ENCODE results near the gene UBE2J2.
"Not testable (repeated sequence)": the region's sequence is repeated elsewhere in the genome, so short reads cannot be mapped to it uniquely, and the experiment has no call there.

DNA sequence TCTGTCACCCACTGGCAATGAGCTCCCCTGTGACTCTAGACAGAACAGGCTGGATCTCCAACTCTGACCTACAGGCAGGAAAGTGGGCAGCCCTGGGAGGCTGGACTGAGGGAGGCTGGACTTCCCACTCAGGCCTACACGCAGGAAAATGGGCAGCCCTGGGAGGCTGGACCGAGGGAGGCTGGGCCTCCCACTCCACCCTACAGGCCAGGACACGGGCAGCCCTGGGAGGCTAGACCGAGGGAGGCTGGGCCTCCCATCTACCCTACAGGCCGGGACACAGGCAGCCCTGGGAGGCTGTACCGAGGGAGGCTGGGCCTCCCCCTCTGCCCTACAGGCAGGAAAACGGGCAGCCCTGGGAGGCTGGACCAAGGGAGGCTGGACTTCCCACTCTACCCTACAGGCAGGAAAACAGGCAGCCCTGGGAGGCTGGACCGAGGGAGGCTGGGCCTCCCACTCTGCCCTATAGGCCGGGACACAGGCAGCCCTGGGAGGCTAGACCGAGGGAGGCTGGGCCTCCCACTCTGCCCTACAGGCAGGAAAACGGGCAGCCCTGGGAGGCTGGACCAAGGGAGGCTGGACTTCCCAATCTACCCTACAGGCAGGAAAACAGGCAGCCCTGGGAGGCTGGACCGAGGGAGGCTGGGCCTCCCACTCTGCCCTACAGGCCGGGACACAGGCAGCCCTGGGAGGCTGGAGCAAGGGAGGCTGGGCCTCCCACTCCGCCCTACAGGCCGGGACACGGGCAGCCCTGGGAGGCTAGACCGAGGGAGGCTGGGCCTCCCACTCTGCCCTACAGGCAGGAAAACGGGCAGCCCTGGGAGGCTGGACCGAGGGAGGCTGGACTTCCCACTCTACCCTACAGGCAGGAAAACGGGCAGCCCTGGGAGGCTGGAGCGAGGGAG lies 25.4 kb downstream of the UBE2J2 start:
- TF ChIP-seq, protein P1, sequence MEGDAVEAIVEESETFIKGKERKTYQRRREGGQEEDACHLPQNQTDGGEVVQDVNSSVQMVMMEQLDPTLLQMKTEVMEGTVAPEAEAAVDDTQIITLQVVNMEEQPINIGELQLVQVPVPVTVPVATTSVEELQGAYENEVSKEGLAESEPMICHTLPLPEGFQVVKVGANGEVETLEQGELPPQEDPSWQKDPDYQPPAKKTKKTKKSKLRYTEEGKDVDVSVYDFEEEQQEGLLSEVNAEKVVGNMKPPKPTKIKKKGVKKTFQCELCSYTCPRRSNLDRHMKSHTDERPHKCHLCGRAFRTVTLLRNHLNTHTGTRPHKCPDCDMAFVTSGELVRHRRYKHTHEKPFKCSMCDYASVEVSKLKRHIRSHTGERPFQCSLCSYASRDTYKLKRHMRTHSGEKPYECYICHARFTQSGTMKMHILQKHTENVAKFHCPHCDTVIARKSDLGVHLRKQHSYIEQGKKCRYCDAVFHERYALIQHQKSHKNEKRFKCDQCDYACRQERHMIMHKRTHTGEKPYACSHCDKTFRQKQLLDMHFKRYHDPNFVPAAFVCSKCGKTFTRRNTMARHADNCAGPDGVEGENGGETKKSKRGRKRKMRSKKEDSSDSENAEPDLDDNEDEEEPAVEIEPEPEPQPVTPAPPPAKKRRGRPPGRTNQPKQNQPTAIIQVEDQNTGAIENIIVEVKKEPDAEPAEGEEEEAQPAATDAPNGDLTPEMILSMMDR (IDR thresholded peaks at IDR 0.05; ENCODE audit: low read depth, low read length): not testable (repeated sequence)
- not testable (repeated sequence) for TF ChIP-seq EZH2phosphoT487 (IDR thresholded peaks at IDR 0.05; ENCODE audit: low read depth)

Measured in OCI-LY3 (cell line).